Heart left ventricle (tissue), 13 donors: ENCODE data around the gene EFEMP2.

Source experiments
- POLR2A ChIP-seq, 2 donors: fragments of 450-650 bp; IDR thresholded peaks; one replicate each; pipeline ENCODE4 v1.6.1; 2017; ENCODE audit warnings: antibody characterized with exemption in 2 of 2, mild to moderate bottlenecking in 2 of 2, moderate library complexity in 2 of 2
- TF ChIP-seq, protein P1 (sequence below), 12 donors: fragments of 200-600 bp; sonication (generic) in 4 of 12; IDR thresholded peaks; one replicate each; pipeline versions ENCODE4 v1.5.0 to v1.8.0; 2018 to 2022; ENCODE audit warnings: antibody characterized with exemption in 12 of 12, mild to moderate bottlenecking in 5 of 12
- donor health status: ischemic (EF 13 %, LVEDD 7.1; RV severe dilation, severe dysfunction).
- donor health status: DM: no; HTN: yes; CAD: no.
- donor health status: DM: no; HTN: no; CAD: no.
- donor health status: ischemic (EF 25% LVEDD 6.9; RV normal size, moderate dysfunction).
- donor health status: ischemic (EF 25% LVEDD 5.7; RV mildly dilated, moderate dysfunction).
- donor health status: ischemic (EF 35%, LVEDD 5.7; RV mildly dilated, moderate dysfunction).
- donor health status: nonischemic (EF 11% LVEDD 7.7; RV severe dilation, severe dysfunction).
- donor health status: DM: yes; HTN: yes; CAD: no.
- donor health status: PGD.
- donor health status: ischemic (EF 29% LVEDD 5.4; RV normal size, mild dysfunction).
- donor health status: nonischemic (EF 23%, LVEDD 6.1; RV moderate dilation, normal function).

DNA sequence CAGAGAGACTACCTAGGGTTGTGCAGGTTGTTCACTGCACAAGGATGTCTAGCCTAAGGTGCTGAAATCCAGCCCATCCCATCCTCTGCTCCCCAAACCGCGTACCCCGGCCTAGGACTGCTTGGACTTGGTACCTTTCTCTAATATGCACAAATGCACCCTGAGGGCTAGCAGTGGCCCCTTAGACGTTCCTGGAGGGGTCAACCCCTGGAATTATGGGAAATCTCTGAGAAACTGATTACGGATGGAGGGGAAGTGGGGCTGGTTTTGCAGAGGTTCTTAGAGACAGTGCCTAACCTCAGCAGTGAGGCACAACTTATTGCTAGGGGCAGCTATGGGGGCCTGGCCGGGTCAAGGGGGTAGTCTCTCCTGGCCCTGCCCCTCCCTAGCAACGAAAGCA is 43.8 kb upstream of the EFEMP2 start:
- TF ChIP-seq, protein P1, sequence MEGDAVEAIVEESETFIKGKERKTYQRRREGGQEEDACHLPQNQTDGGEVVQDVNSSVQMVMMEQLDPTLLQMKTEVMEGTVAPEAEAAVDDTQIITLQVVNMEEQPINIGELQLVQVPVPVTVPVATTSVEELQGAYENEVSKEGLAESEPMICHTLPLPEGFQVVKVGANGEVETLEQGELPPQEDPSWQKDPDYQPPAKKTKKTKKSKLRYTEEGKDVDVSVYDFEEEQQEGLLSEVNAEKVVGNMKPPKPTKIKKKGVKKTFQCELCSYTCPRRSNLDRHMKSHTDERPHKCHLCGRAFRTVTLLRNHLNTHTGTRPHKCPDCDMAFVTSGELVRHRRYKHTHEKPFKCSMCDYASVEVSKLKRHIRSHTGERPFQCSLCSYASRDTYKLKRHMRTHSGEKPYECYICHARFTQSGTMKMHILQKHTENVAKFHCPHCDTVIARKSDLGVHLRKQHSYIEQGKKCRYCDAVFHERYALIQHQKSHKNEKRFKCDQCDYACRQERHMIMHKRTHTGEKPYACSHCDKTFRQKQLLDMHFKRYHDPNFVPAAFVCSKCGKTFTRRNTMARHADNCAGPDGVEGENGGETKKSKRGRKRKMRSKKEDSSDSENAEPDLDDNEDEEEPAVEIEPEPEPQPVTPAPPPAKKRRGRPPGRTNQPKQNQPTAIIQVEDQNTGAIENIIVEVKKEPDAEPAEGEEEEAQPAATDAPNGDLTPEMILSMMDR (IDR thresholded peaks at IDR 0.05), result no peak
- TF ChIP-seq POLR2A (IDR thresholded peaks at IDR 0.05), result no peak
